Measurements from ENCODE around the gene MCTS1.
A peak's percentile ranks its signal among the peaks of the same experiment; 100 is the strongest.
"Not testable (repeated sequence)": the region's sequence is repeated elsewhere in the genome, so short reads cannot be mapped to it uniquely, and the experiment has no call there.

The MCTS1 gene

GRCh38 chrX:120629667-120630537 is 26.0 kb downstream of the MCTS1 start, which contains the start of gene C1GALT1C1:
Gene C1GALT1C1, minus strand, starts transcription at chrX:120630054. Its CDS starts 2,888 bp downstream, at chrX:120627166.
- peak; percentile 92 to 96 for DNase-seq

GRCh38 chrX:120638619-120639018 is 34.7 kb downstream of the MCTS1 start:
- DNase-seq = no peak

GRCh38 chrX:120642871-120643270 is 39.0 kb downstream of the MCTS1 start:
- DNase-seq = no peak

GRCh38 chrX:120647127-120647526 is 43.2 kb downstream of the MCTS1 start:
- DNase-seq = no peak

- DNase-seq = not testable (repeated sequence)
These were observed 48.4 kb downstream of the MCTS1 start for GRCh38 chrX:120652256-120652655.

- no peak for DNase-seq
These were observed 49.1 kb downstream of the MCTS1 start for GRCh38 chrX:120653000-120653399.

- no peak for DNase-seq
These were observed 56.7 kb downstream of the MCTS1 start for GRCh38 chrX:120660637-120661036.

Data from NCI-H187 (cell line).